Activated CD4-positive, alpha-beta T cell treated with anti-CD3 and anti-CD28 coated beads, Interleukin-2, amount 10 ng/mL, durations not matched to agents 24 days and 14 days (primary cell): Measurements from ENCODE around the gene LMAN2. TPM values are rescaled to one million over a fixed set of nuclear protein-coding genes. Genes with fewer than 3 reads are reported as not detected.

Experiments
- DNase-seq: peaks from one replicate; pipeline ENCODE4 v3.0.0; 2022
- H3K27ac Mint-ChIP-seq: one replicate; pipeline ENCODE4 v1.8.0; 2022; ENCODE audit warnings: mild to moderate bottlenecking, mixed read lengths
- H3K27me3 Mint-ChIP-seq: one replicate; pipeline ENCODE4 v1.8.0; 2022; ENCODE audit warnings: mixed read lengths
- H3K36me3 Mint-ChIP-seq: one replicate; pipeline ENCODE4 v1.8.0; 2022; ENCODE audit warnings: low read depth, mild to moderate bottlenecking, mixed read lengths
- H3K4me1 Mint-ChIP-seq: one replicate; pipeline ENCODE4 v1.8.0; 2021; ENCODE audit warnings: mixed read lengths
- H3K4me3 Mint-ChIP-seq: one replicate; pipeline ENCODE4 v1.8.0; 2022; ENCODE audit warnings: mild to moderate bottlenecking, moderate library complexity, mixed read lengths
- H3K9me3 Mint-ChIP-seq: one replicate; pipeline ENCODE4 v1.8.0; 2021; ENCODE audit warnings: mixed read lengths
- intact Hi-C: fragments of 100-400 bp; cut with micrococcal nuclease; formaldehyde crosslinking; loops from one replicate; pipeline ENCODE4 v1.15.1; 2023
- total RNA-seq: library from RNA; stranded (reverse); gene quantifications from 2 replicates; pipeline ENCODE4 v1.2.3, GENCODE V29; 2022

Gene LMAN2
- total RNA-seq, 1 donor from 2014 or later = 108 TPM

- peaks cover 43% of the 10 kb centered on the region for H3K4me1 Mint-ChIP-seq
- peak overlapping the region; percentile 85 for H3K27ac Mint-ChIP-seq
- peak overlapping the region; percentile 43 for H3K4me3 Mint-ChIP-seq
- DNase-seq = no peak
- H3K9me3 Mint-ChIP-seq = no peaks in the 10 kb centered on the region
- intact Hi-C loops = loop anchor here (1.0 to 10.0 kb wide), 2 partner anchors 9 to 258 kb away; no protein-coding TSS in a partner anchor
- peaks cover 36% of the 10 kb centered on the region for H3K36me3 Mint-ChIP-seq
- no peaks in the 10 kb centered on the region for H3K27me3 Mint-ChIP-seq
These were observed 21.4 kb upstream of the LMAN2 start for GRCh38 chr5:177372910-177373309.

- intact Hi-C loops = loop anchor here (1.0 to 10.0 kb wide), 2 partner anchors 8 to 257 kb away; no protein-coding TSS in a partner anchor
- DNase-seq = peak; percentile 73
- no peaks in the 10 kb centered on the region for H3K9me3 Mint-ChIP-seq
- peaks cover 43% of the 10 kb centered on the region for H3K4me1 Mint-ChIP-seq
- no peaks in the 10 kb centered on the region for H3K27me3 Mint-ChIP-seq
- H3K4me3 Mint-ChIP-seq = peak overlapping the region; percentile 43
- peaks cover 36% of the 10 kb centered on the region for H3K36me3 Mint-ChIP-seq
- peak overlapping the region; percentile 85 for H3K27ac Mint-ChIP-seq
These were observed 20.8 kb upstream of the LMAN2 start for GRCh38 chr5:177372034-177372896.

GRCh38 chr5:177371120-177372033 lies 19.9 kb upstream of the LMAN2 start:
- H3K4me1 Mint-ChIP-seq = peaks cover 43% of the 10 kb centered on the region
- no peak overlapping the region for H3K27ac Mint-ChIP-seq
- no peaks in the 10 kb centered on the region for H3K9me3 Mint-ChIP-seq
- H3K27me3 Mint-ChIP-seq = no peaks in the 10 kb centered on the region
- intact Hi-C loops = loop anchor here (1.0 to 10.0 kb wide), 3 partner anchors 7 to 257 kb away; partner anchors contain the start of gene RGS14
- H3K4me3 Mint-ChIP-seq = peak overlapping the region; percentile 43
- H3K36me3 Mint-ChIP-seq = peaks cover 41% of the 10 kb centered on the region
- no peak for DNase-seq

GRCh38 chr5:177370488-177371119 lies 19.1 kb upstream of the LMAN2 start:
- peaks cover 46% of the 10 kb centered on the region for H3K4me1 Mint-ChIP-seq
- H3K27ac Mint-ChIP-seq = no peak overlapping the region
- peak overlapping the region; percentile 76 for H3K4me3 Mint-ChIP-seq
- H3K36me3 Mint-ChIP-seq = peaks cover 44% of the 10 kb centered on the region
- peak; percentile 88 for DNase-seq
- no peaks in the 10 kb centered on the region for H3K9me3 Mint-ChIP-seq
- H3K27me3 Mint-ChIP-seq = no peaks in the 10 kb centered on the region
- intact Hi-C loops = loop anchor here (2.0 to 10.0 kb wide), 2 partner anchors 14 to 256 kb away; partner anchors contain the start of gene RGS14

- no peaks in the 10 kb centered on the region for H3K27me3 Mint-ChIP-seq
- no peak overlapping the region for H3K27ac Mint-ChIP-seq
- intact Hi-C loops = loop anchor here (2.0 to 10.0 kb wide), 2 partner anchors 13 to 255 kb away; partner anchors contain the start of gene RGS14
- H3K36me3 Mint-ChIP-seq = peaks cover 44% of the 10 kb centered on the region
- H3K4me1 Mint-ChIP-seq = peaks cover 48% of the 10 kb centered on the region
- H3K4me3 Mint-ChIP-seq = no peak overlapping the region
- no peaks in the 10 kb centered on the region for H3K9me3 Mint-ChIP-seq
- DNase-seq = no peak
These were observed 18.4 kb upstream of the LMAN2 start for GRCh38 chr5:177369645-177370440.

- H3K4me3 Mint-ChIP-seq = peak overlapping the region; percentile 43
- peaks cover 52% of the 10 kb centered on the region for H3K4me1 Mint-ChIP-seq
- no peaks in the 10 kb centered on the region for H3K9me3 Mint-ChIP-seq
- no peaks in the 10 kb centered on the region for H3K27me3 Mint-ChIP-seq
- H3K36me3 Mint-ChIP-seq = peaks cover 42% of the 10 kb centered on the region
- peak; percentile 81 for DNase-seq
- intact Hi-C loops = no loop called here
- H3K27ac Mint-ChIP-seq = peak overlapping the region; percentile 22
These were observed 17.6 kb upstream of the LMAN2 start for GRCh38 chr5:177368869-177369644.

- H3K27ac Mint-ChIP-seq = peak overlapping the region; percentile 61
- H3K4me1 Mint-ChIP-seq = peaks cover 53% of the 10 kb centered on the region
- no peak for DNase-seq
- no peak overlapping the region for H3K4me3 Mint-ChIP-seq
- H3K9me3 Mint-ChIP-seq = no peaks in the 10 kb centered on the region
- no peaks in the 10 kb centered on the region for H3K27me3 Mint-ChIP-seq
- H3K36me3 Mint-ChIP-seq = peaks cover 42% of the 10 kb centered on the region
- intact Hi-C loops = no loop called here
These were observed 16.8 kb upstream of the LMAN2 start for GRCh38 chr5:177367981-177368868.

- Mint-ChIP-seq H3K27me3 (no peaks in the 10 kb centered on the region), H3K9me3 (no peaks in the 10 kb centered on the region), H3K4me1 (peaks cover 51% of the 10 kb centered on the region), H3K4me3 (no peak overlapping the region), H3K27ac (no peak overlapping the region), H3K36me3 (peaks cover 38% of the 10 kb centered on the region)
- no peak for DNase-seq
- intact Hi-C loops = no loop called here
These were observed 15.9 kb upstream of the LMAN2 start for GRCh38 chr5:177367323-177367848.

GRCh38 chr5:177366528-177367322 lies 15.3 kb upstream of the LMAN2 start:
- intact Hi-C loops = no loop called here
- H3K9me3 Mint-ChIP-seq = no peaks in the 10 kb centered on the region
- H3K27me3 Mint-ChIP-seq = no peaks in the 10 kb centered on the region
- no peak overlapping the region for H3K4me3 Mint-ChIP-seq
- DNase-seq = no peak
- H3K36me3 Mint-ChIP-seq = peaks cover 36% of the 10 kb centered on the region
- H3K27ac Mint-ChIP-seq = no peak overlapping the region
- peaks cover 52% of the 10 kb centered on the region for H3K4me1 Mint-ChIP-seq

- no peak overlapping the region for H3K4me3 Mint-ChIP-seq
- H3K27me3 Mint-ChIP-seq = no peaks in the 10 kb centered on the region
- DNase-seq = no peak
- no peaks in the 10 kb centered on the region for H3K9me3 Mint-ChIP-seq
- intact Hi-C loops = loop anchor here (2.0 kb wide), 2 partner anchors 23 to 61 kb away; partner anchors contain the start of gene GRK6
- H3K4me1 Mint-ChIP-seq = peaks cover 51% of the 10 kb centered on the region
- H3K36me3 Mint-ChIP-seq = peaks cover 31% of the 10 kb centered on the region
- H3K27ac Mint-ChIP-seq = no peak overlapping the region
These were observed 14.5 kb upstream of the LMAN2 start for GRCh38 chr5:177365845-177366527.
